Measurements from ENCODE around the gene WIZ.

Gene WIZ

GRCh38 chr19:15466851-15467733 is 17.3 kb upstream of the WIZ start:
- DNase-seq: peak; percentile 47

- peak; percentile 60 for DNase-seq
Measured at GRCh38 chr19:15464394-15465385, 14.9 kb upstream of the WIZ start, which contains the start of gene RASAL3. Gene RASAL3 (minus strand): TSS chr19:15464544. CDS start chr19:15464358, 186 bp downstream.

GRCh38 chr19:15463861-15464371 is 14.2 kb upstream of the WIZ start:
- peak; percentile 66 for DNase-seq

- DNase-seq: no peak
Measured at GRCh38 chr19:15461694-15462093, 11.9 kb upstream of the WIZ start.

GRCh38 chr19:15457701-15458484 is 8.1 kb upstream of the WIZ start:
- no peak for DNase-seq

- DNase-seq: no peak
Measured at GRCh38 chr19:15456871-15457700, 7.3 kb upstream of the WIZ start.

- no peak for DNase-seq
Measured at GRCh38 chr19:15456441-15456840, 6.7 kb upstream of the WIZ start.

- DNase-seq: no peak
Measured at GRCh38 chr19:15455996-15456395, 6.2 kb upstream of the WIZ start.

- DNase-seq: no peak
Measured at GRCh38 chr19:15453906-15454860, 4.4 kb upstream of the WIZ start.

- no peak for DNase-seq
Measured at GRCh38 chr19:15453091-15453578, 3.4 kb upstream of the WIZ start.

GRCh38 chr19:15452111-15453047 is 2.6 kb upstream of the WIZ start:
- no peak for DNase-seq

- DNase-seq: no peak
Measured at GRCh38 chr19:15450528-15450890, 753 bp upstream of the WIZ start.

GRCh38 chr19:15448778-15449619 is 757 bp downstream of the WIZ start:
- DNase-seq: no peak

- no peak for DNase-seq
Measured at GRCh38 chr19:15448044-15448777, 1.5 kb downstream of the WIZ start.

GRCh38 chr19:15447057-15447456 is 2.7 kb downstream of the WIZ start:
- DNase-seq: no peak

GRCh38 chr19:15445807-15446376 is 3.9 kb downstream of the WIZ start:
- DNase-seq: no peak

- no peak for DNase-seq
Measured at GRCh38 chr19:15445227-15445605, 4.5 kb downstream of the WIZ start.
